Left renal cortex interstitium (tissue), 4 donors: ENCODE results near the gene NOL6. TPM values are rescaled to one million over a fixed set of nuclear protein-coding genes. Genes with fewer than 3 reads are reported as not detected.
"Not testable (repeated sequence)": the region's sequence is repeated elsewhere in the genome, so short reads cannot be mapped to it uniquely, and the experiment has no call there.

Experiments
- DNase-seq, 4 donors: peaks; one replicate each; pipeline ENCODE4 v3.0.0-alpha.2; 2013; ENCODE audit warnings: low read depth in 4 of 4, low spot score in 2 of 4, missing footprints in 1 of 4
- polyA plus RNA-seq, 4 donors: library from polyadenylated mRNA; unstranded; fragments of 120-200 nt; gene quantifications; one replicate each; pipeline ENCODE4 v1.2.1, GENCODE V29; 2013; ENCODE audit not compliant: insufficient read length in 4 of 4

NOL6 gene
- polyA plus RNA-seq, 4 donors = 23.8 to 26.6 (median 25.9) TPM

GRCh38 chr9:33435821-33436277 is 37.9 kb downstream of the NOL6 start:
- DNase-seq = no peak

- no peak for DNase-seq
These were observed 39.2 kb downstream of the NOL6 start for GRCh38 chr9:33434317-33435105.

- no peak for DNase-seq
These were observed 39.9 kb downstream of the NOL6 start for GRCh38 chr9:33433871-33434270.

- DNase-seq = no peak
These were observed 42.3 kb downstream of the NOL6 start for GRCh38 chr9:33431420-33431819.

- DNase-seq = no peak
These were observed 42.8 kb downstream of the NOL6 start for GRCh38 chr9:33430942-33431341.

- no peak for DNase-seq
These were observed 44.3 kb downstream of the NOL6 start for GRCh38 chr9:33429256-33429985.

- no peak for DNase-seq
These were observed 46.9 kb downstream of the NOL6 start for GRCh38 chr9:33426843-33427293.

GRCh38 chr9:33425128-33425533 is 48.6 kb downstream of the NOL6 start:
- no peak for DNase-seq

GRCh38 chr9:33424492-33424891 is 49.2 kb downstream of the NOL6 start:
- DNase-seq = not testable (repeated sequence)

- DNase-seq = not testable (repeated sequence)
These were observed 49.7 kb downstream of the NOL6 start for GRCh38 chr9:33424043-33424442.

- no peak for DNase-seq
These were observed 53.9 kb downstream of the NOL6 start for GRCh38 chr9:33419708-33420303.

GRCh38 chr9:33418090-33418489 is 55.6 kb downstream of the NOL6 start:
- DNase-seq = no peak

GRCh38 chr9:33416996-33417395 is 56.7 kb downstream of the NOL6 start:
- DNase-seq = no peak

- DNase-seq = no peak
These were observed 58.2 kb downstream of the NOL6 start for GRCh38 chr9:33415501-33416038.

GRCh38 chr9:33414889-33415500 is 58.7 kb downstream of the NOL6 start:
- DNase-seq = no peak

- DNase-seq = no peak
These were observed 59.5 kb downstream of the NOL6 start for GRCh38 chr9:33414268-33414667.

Other genes starting within 250 kb of the NOL6 start
- not detected for gene SPINK4, start 233.8 kb downstream of the NOL6 start, polyA plus RNA-seq
- 10 to 100 TPM; 71.3 to 88.5 (median 76.2) TPM for gene BAG1, start 209.2 kb downstream of the NOL6 start, polyA plus RNA-seq
- gene CHMP5, start 208.9 kb downstream of the NOL6 start, polyA plus RNA-seq = 100 to 1,000 TPM in 3 of 4 donors, 10 to 100 TPM in 1; 97.6 to 139 (median 114) TPM
- 10 to 100 TPM; 28.9 to 40.1 (median 35.7) TPM for gene NFX1, start 183.4 kb downstream of the NOL6 start, polyA plus RNA-seq
- gene AQP7, start 71.4 kb downstream of the NOL6 start, polyA plus RNA-seq = 10 to 100 TPM; 12.8 to 35.7 (median 22.0) TPM
- 100 to 1,000 TPM in 1 of 4 donors, 10 to 100 TPM in 3; 45.5 to 100 (median 49.4) TPM for gene AQP3, start 26.3 kb downstream of the NOL6 start, polyA plus RNA-seq
- 1 to 10 TPM in 3 of 4 donors, under 1 TPM in 1; 0.79 to 1.7 (median 1.4) TPM for gene ANKRD18B, start 50.3 kb upstream of the NOL6 start, polyA plus RNA-seq